HepG2 (cell line): Measurements from ENCODE around the gene C19orf73. TPM values are rescaled to one million over a fixed set of nuclear protein-coding genes. Genes with fewer than 3 reads are reported as not detected.

Experiments
- ATAC-seq: fragments of 200-7000 bp; cut with Tn5 transposase; 3 replicates; pipeline ENCODE4 v1.9.1; 2020; ENCODE audit warnings: mild to moderate bottlenecking, moderate library complexity
- BruUV-seq: library from RNA; stranded (reverse); fragments of 400-500 nt; replicated peaks from 2 replicates; lab custom pipeline; 2021; lab: Mats Ljungman, UMichigan
- CTCF ChIA-PET: fragments of 300-600 bp; formaldehyde crosslinking; extraction: SDS; loops from one replicate; lab custom pipeline; 2021; ENCODE audit warnings: low total read pairs, inconsistent platforms, low intra/inter-chr PET ratio; lab: Yijun Ruan, JAX
- POLR2A ChIA-PET: fragments of 350-600 bp; sonication (Branson Sonifier 250); formaldehyde crosslinking; loops from one replicate; lab custom pipeline; 2020; ENCODE audit warnings: antibody characterized with exemption, inconsistent platforms; lab: Yijun Ruan, JAX
- DNase-seq: peaks from one replicate; pipeline ENCODE4 v3.0.0-alpha.2; 2015; ENCODE audit warnings: low spot score
- FAIRE-seq: peaks from 3 replicates; lab custom pipeline; 2011; peaks lifted over from hg19 to GRCh38; lab: Jason Lieb, UNC
- H2AFZ ChIP-seq: one replicate; pipeline ENCODE4 v1.6.1; 2011; ENCODE audit warnings: low read length, inconsistent platforms
- H3K27ac ChIP-seq: fragments of 300-600 bp; 3 replicates; pipeline ENCODE4 v1.8.0; 2011; ENCODE audit warnings: mixed run types, mild to moderate bottlenecking, mixed read lengths, low read length, inconsistent platforms; ENCODE audit not compliant: insufficient read depth; ENCODE audit errors: extremely low read length
- H3K27me3 ChIP-seq, 2 experiments: fragments of 200-600 bp in 1 of 2; 2 replicates in 1 of 2; 3 replicates in 1 of 2; pipeline versions ENCODE4 v1.6.0 to v1.8.0; 2011; ENCODE audit warnings: low read length in 2 of 2, mild to moderate bottlenecking in 2 of 2, moderate library complexity in 2 of 2, inconsistent platforms in 1 of 2; ENCODE audit not compliant: insufficient read depth in 2 of 2, control insufficient read depth in 1 of 2
- H3K36me3 ChIP-seq, 2 experiments: fragments of 200-600 bp in 1 of 2; replicated peaks in 1 of 2; 2 replicates in 1 of 2; 3 replicates in 1 of 2; pipeline versions ENCODE4 v1.5.1 to v1.8.0; 2011; ENCODE audit warnings: low read length in 2 of 2, inconsistent platforms in 1 of 2; ENCODE audit not compliant: insufficient read depth in 2 of 2, control insufficient read depth in 1 of 2
- H3K4me1 ChIP-seq: 2 replicates; pipeline ENCODE4 v1.5.1; 2012; ENCODE audit warnings: low read length, inconsistent platforms; ENCODE audit not compliant: insufficient read depth
- H3K4me2 ChIP-seq: 2 replicates; pipeline ENCODE4 v1.6.0; 2011; ENCODE audit warnings: low read depth, low read length, inconsistent platforms
- H3K4me3 ChIP-seq, 3 experiments: fragments of 200-600 bp in 1 of 3; sonication (generic), shearing (Covaris generic) in 1 of 3; replicated peaks in 1 of 3; 2 replicates each; pipeline ENCODE4 v1.5.1; 2011 to 2016; ENCODE audit warnings: low read length in 3 of 3, inconsistent platforms in 2 of 3, low read depth in 2 of 3, mild to moderate bottlenecking in 2 of 3, control low read depth in 1 of 3, mixed read lengths in 1 of 3; ENCODE audit not compliant: insufficient read depth in 1 of 3
- H3K79me2 ChIP-seq: one replicate; pipeline ENCODE4 v1.6.1; 2011; ENCODE audit warnings: low read length, inconsistent platforms; ENCODE audit not compliant: insufficient read depth
- H3K9ac ChIP-seq: 2 replicates; pipeline ENCODE4 v1.6.0; 2011; ENCODE audit warnings: mild to moderate bottlenecking, low read depth, low read length, inconsistent platforms; ENCODE audit not compliant: insufficient read depth
- H3K9me3 ChIP-seq: 2 replicates; pipeline ENCODE4 v1.5.1; 2012; ENCODE audit warnings: mild to moderate bottlenecking, low read length
- H4K20me1 ChIP-seq: 2 replicates; pipeline ENCODE4 v1.6.0; 2011; ENCODE audit warnings: inconsistent platforms, mild to moderate bottlenecking, low read length, moderate library complexity; ENCODE audit not compliant: insufficient read depth
- TFE3 ChIP-seq: IDR thresholded peaks from 2 replicates; pipeline ENCODE4 v1.6.1; 2016
- ZNF430 ChIP-seq: sonication (generic); formaldehyde crosslinking; IDR thresholded peaks from 2 replicates; pipeline ENCODE4 v1.9.0; 2021; ENCODE audit warnings: mild to moderate bottlenecking, missing genetic modification reagents
- ZNF691 ChIP-seq: sonication (generic); formaldehyde crosslinking; IDR thresholded peaks from 2 replicates; pipeline ENCODE4 v1.4.0; 2020; ENCODE audit warnings: missing genetic modification reagents, low read depth, mild to moderate bottlenecking, borderline replicate concordance
- ZNF883 ChIP-seq: sonication (generic); formaldehyde crosslinking; IDR thresholded peaks from 2 replicates; pipeline ENCODE4 v1.5.1; 2020; ENCODE audit warnings: mild to moderate bottlenecking, missing genetic modification reagents; ENCODE audit errors: not compliant biosample characterization
- WGBS: methylation state at CpG from one replicate; pipeline ENCODE4 v1.1.6; 2017; ENCODE audit warnings: low lambda C conversion rate; 5-methylcytosine and 5-hydroxymethylcytosine counted together
- in situ Hi-C: cut with HindIII; loops from 2 replicates; pipeline ENCODE4 v1.10.0; 2017; ENCODE audit warnings: low pct_unique_long_range_greater_than_20kb; ENCODE audit not compliant: extremely low pct_ligation_motif_present
- intact Hi-C: fragments of 100-400 bp; cut with micrococcal nuclease; formaldehyde crosslinking; loops from one replicate; pipeline ENCODE4 v1.10.0; 2022; ENCODE audit not compliant: unreplicated experiment
- polyA plus RNA-seq, 8 experiments: library from polyadenylated mRNA; depleted of rRNA in 3 of 8; stranded (reverse) in 7 of 8; unstranded in 1 of 8; fragments of >200 nt; fragmentation: Illumina TruSeq in 4 of 8; extraction: Trizol in 4 of 8; gene quantifications; 2 replicates each; pipeline versions ENCODE4 v1.2.1 to v1.2.3, GENCODE V29; 2011 to 2016; ENCODE audit warnings: low read depth in 4 of 8, missing spikeins in 1 of 8, mixed read lengths in 1 of 8; ENCODE audit not compliant: insufficient read depth in 1 of 8
- total RNA-seq, 5 experiments: library from RNA; depleted of rRNA; stranded (reverse); fragments of >200 nt; fragmentation: Illumina TruSeq; extraction: Trizol; gene quantifications; 2 replicates each; pipeline ENCODE4 v1.2.3, GENCODE V29; 2016; ENCODE audit warnings: low read depth in 1 of 5

The C19orf73 gene
- total and polyA plus RNA-seq, 2 of the 13 experiments (the other 11 are each of a cell fraction or from before 2014, with no cell fraction given): 1.4 to 1.5 TPM

- ATAC-seq (no peak), DNase-seq (no peak)
- Histone ChIP-seq H3K4me1 (peaks cover 9% of the 10 kb centered on the region), H2AFZ (no peak overlapping the region), H3K9me3 (no peaks in the 10 kb centered on the region)
- in situ Hi-C loops: no loop called here
- POLR2A ChIA-PET: no interaction called here
- TF ChIP-seq TFE3 (CRISPR knock-in tag) (no peak), ZNF430 (CRISPR knock-in tag) (no peak), ZNF883 (CRISPR knock-in tag) (no peak), ZNF691 (CRISPR knock-in tag) (no peak)
- TF ChIP-seq, all 625 proteins: peak for 0
- Histone ChIP-seq H3K27ac (no peak overlapping the region), H4K20me1 (no peaks in the 10 kb centered on the region), H3K79me2 (no peaks in the 10 kb centered on the region), H3K4me3 (no peak overlapping the region), H3K27me3 (no peaks in the 10 kb centered on the region), H3K4me2 (no peak overlapping the region), H3K36me3 (peaks cover 3 to 5% of the 10 kb centered on the region in 2 experiments; a peak in 3 of 5 replicates), H3K9ac (no peak overlapping the region)
- CTCF ChIA-PET: no interaction called here
- no TSS peak for BruUV-seq
- WGBS: 96% methylated on average over 42 of the region's 42 CpGs
- intact Hi-C loops: no loop called here
- FAIRE-seq: no peak
Observed at GRCh38 chr19:49133621-49134454, 14.9 kb upstream of the C19orf73 start.
